ENCODE data around the gene RNU1-1.
"Not testable (repeated sequence)": the region's sequence is repeated elsewhere in the genome, so short reads cannot be mapped to it uniquely, and the experiment has no call there.

GRCh38 chr1:16528338-16528737 lies 14.3 kb upstream of the RNU1-1 start:
- TF ChIP-seq SNAPC5 (CRISPR knock-in tag; IDR thresholded peaks at IDR 0.05); CUX1 (CRISPR knock-in tag; IDR thresholded peaks at IDR 0.05); THAP7 (CRISPR knock-in tag; IDR thresholded peaks at IDR 0.05); SETDB1 (IDR thresholded peaks at IDR 0.05; ENCODE audit: low read length); TBP (optimal IDR thresholded peaks at IDR 0.05; ENCODE audit: low read depth, low read length); KAT8 (IDR thresholded peaks at IDR 0.05; ENCODE audit: low read depth); RREB1 (CRISPR knock-in tag; IDR thresholded peaks at IDR 0.05); ZNF3 (CRISPR knock-in tag; IDR thresholded peaks at IDR 0.05); ZNF707 (CRISPR knock-in tag; conservative IDR thresholded peaks at IDR 0.05); BCLAF1 (IDR thresholded peaks at IDR 0.05; ENCODE audit: borderline replicate concordance in 1 of 2, control insufficient read depth in 1 of 2, low read depth in 2 of 2, low read length in 1 of 2): not testable (repeated sequence)
